ENCODE measurements around the gene NTMT2.

Gene NTMT2

GRCh38 chr1:170203693-170204092, 57.9 kb downstream of the NTMT2 start:
- peaks cover 6% of the 10 kb centered on the region for H3K36me3 Mint-ChIP-seq (ENCODE audit: low read depth)
- H3K9me3 Mint-ChIP-seq = peaks cover 12% of the 10 kb centered on the region
- no peaks in the 10 kb centered on the region for H3K27me3 Mint-ChIP-seq (ENCODE audit: low read depth)
- TF ChIP-seq CTCF (IDR thresholded peaks at IDR 0.05; ENCODE audit: unreplicated experiment in 3 of 3) = no peak
- H3K4me3 Mint-ChIP-seq = no peak overlapping the region
- peak overlapping the region; percentile 71 to 91 (median 82) for H3K27ac Mint-ChIP-seq
- H3K4me1 Mint-ChIP-seq = peaks cover 60% of the 10 kb centered on the region

GRCh38 chr1:170204121-170204520, 58.4 kb downstream of the NTMT2 start:
- no peak overlapping the region for H3K4me3 Mint-ChIP-seq
- peak overlapping the region; percentile 71 to 91 (median 82) for H3K27ac Mint-ChIP-seq
- no peak for TF ChIP-seq CTCF (IDR thresholded peaks at IDR 0.05; ENCODE audit: unreplicated experiment in 3 of 3)
- H3K4me1 Mint-ChIP-seq = peaks cover 58% of the 10 kb centered on the region
- H3K9me3 Mint-ChIP-seq = peaks cover 12% of the 10 kb centered on the region
- peaks cover 6% of the 10 kb centered on the region for H3K36me3 Mint-ChIP-seq (ENCODE audit: low read depth)
- H3K27me3 Mint-ChIP-seq (ENCODE audit: low read depth) = no peaks in the 10 kb centered on the region

DNA sequence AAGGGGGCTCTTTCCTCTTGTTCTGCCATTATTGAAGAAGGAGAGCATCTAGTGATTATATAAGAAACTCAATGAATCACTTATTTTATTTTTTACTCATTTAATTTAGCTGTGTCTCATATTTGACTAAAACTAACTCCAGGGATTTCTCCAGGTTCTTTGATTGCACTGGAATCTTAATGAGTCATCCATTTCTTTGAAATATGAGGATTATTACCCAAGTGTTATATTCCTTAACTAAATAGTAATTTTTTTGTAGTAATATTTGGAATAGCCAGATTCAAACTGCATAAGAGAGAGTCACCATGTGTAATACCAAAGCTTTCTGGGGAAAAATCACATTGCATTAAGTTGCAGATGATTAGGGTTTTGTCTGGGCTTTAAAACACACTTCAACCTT, 59.5 kb downstream of the NTMT2 start:
- H3K4me3 Mint-ChIP-seq = no peak overlapping the region
- H3K36me3 Mint-ChIP-seq (ENCODE audit: low read depth) = peaks cover 6% of the 10 kb centered on the region
- H3K4me1 Mint-ChIP-seq = peaks cover 46% of the 10 kb centered on the region
- H3K9me3 Mint-ChIP-seq = peaks cover 12% of the 10 kb centered on the region
- peak overlapping the region; percentile 71 to 91 (median 82) for H3K27ac Mint-ChIP-seq
- TF ChIP-seq CTCF (IDR thresholded peaks at IDR 0.05; ENCODE audit: unreplicated experiment in 3 of 3) = no peak
- H3K27me3 Mint-ChIP-seq (ENCODE audit: low read depth) = no peaks in the 10 kb centered on the region

DNA sequence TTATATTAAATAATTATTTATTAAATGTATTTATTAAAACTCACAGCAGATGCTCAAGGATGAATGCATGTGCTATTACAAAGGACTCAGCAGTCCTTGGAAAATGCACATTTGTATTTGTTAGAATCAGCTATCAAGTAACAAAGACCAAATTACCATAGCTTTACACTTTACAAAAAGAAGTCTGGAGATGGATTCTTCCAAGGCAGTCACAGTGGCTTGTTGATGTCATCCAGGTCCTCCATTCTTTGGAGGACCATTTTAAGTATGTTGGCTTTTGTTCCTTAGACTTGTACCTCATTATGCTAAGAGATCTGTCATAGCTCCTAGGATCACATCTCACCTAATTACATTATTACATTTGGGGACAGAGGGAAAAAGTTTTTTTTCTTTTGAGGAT, 63.4 kb downstream of the NTMT2 start:
- no peaks in the 10 kb centered on the region for H3K27me3 Mint-ChIP-seq (ENCODE audit: low read depth)
- H3K36me3 Mint-ChIP-seq (ENCODE audit: low read depth) = peaks cover 6% of the 10 kb centered on the region
- H3K4me3 Mint-ChIP-seq = no peak overlapping the region

GRCh38 chr1:170210142-170210541, 64.4 kb downstream of the NTMT2 start:
- H3K9me3 Mint-ChIP-seq = peaks cover 9% of the 10 kb centered on the region
- no peak for TF ChIP-seq CTCF (IDR thresholded peaks at IDR 0.05; ENCODE audit: unreplicated experiment in 3 of 3)

More for the DNA sequence above, 63.4 kb downstream of the NTMT2 start:
- Mint-ChIP-seq H3K4me1 (peaks cover 27% of the 10 kb centered on the region), H3K9me3 (peaks cover 12% of the 10 kb centered on the region), H3K27ac (no peak overlapping the region)
- TF ChIP-seq CTCF (IDR thresholded peaks at IDR 0.05; ENCODE audit: unreplicated experiment in 3 of 3) = no peak

DNA sequence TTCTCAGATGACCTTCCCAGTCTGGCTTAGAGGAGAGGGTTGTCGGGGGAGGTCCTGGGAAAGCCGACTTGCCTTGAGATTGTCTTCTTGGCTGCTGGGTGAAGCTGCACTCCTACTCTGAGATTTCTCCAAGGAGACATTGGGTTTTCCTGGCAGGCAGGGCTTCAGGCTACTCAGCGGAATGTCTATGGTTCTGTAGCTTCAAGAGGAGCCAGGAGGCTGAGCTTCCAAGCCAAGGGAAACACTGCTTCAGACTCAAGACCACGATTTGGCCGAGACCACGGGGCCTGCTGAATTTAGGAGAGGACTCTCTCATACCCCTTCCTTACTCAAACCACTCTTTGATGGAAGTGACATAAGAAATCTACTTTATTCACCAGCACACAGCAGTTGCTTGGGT, 67.8 kb downstream of the NTMT2 start:
- Mint-ChIP-seq H3K27ac (peak overlapping the region; percentile 68 to 85 (median 76)), H3K27me3 (ENCODE audit: low read depth) (peaks cover 4% of the 10 kb centered on the region), H3K4me1 (peaks cover 34% of the 10 kb centered on the region)

More at GRCh38 chr1:170210142-170210541, 64.4 kb downstream of the NTMT2 start:
- peaks cover 4% of the 10 kb centered on the region for H3K27me3 Mint-ChIP-seq (ENCODE audit: low read depth)
- peaks cover 6% of the 10 kb centered on the region for H3K36me3 Mint-ChIP-seq (ENCODE audit: low read depth)
- no peak overlapping the region for H3K27ac Mint-ChIP-seq
- H3K4me1 Mint-ChIP-seq = peaks cover 27% of the 10 kb centered on the region
- no peak overlapping the region for H3K4me3 Mint-ChIP-seq

More for the DNA sequence above, 67.8 kb downstream of the NTMT2 start:
- Mint-ChIP-seq H3K9me3 (no peaks in the 10 kb centered on the region), H3K4me3 (no peak overlapping the region), H3K36me3 (ENCODE audit: low read depth) (no peaks in the 10 kb centered on the region)
- TF ChIP-seq CTCF (IDR thresholded peaks at IDR 0.05; ENCODE audit: unreplicated experiment in 3 of 3) = no peak

Data from nephron (organoid).